Fibroblast of skin of left biceps (primary cell): ENCODE measurements around the gene DEPDC7.
"Not testable (repeated sequence)": the region's sequence is repeated elsewhere in the genome, so short reads cannot be mapped to it uniquely, and the experiment has no call there.

Source experiments
- DNase-seq, 2 experiments: peaks; one replicate each; pipeline ENCODE4 v3.0.0-alpha.2; 2013; ENCODE audit warnings: low read depth in 2 of 2

The DEPDC7 gene

DNA sequence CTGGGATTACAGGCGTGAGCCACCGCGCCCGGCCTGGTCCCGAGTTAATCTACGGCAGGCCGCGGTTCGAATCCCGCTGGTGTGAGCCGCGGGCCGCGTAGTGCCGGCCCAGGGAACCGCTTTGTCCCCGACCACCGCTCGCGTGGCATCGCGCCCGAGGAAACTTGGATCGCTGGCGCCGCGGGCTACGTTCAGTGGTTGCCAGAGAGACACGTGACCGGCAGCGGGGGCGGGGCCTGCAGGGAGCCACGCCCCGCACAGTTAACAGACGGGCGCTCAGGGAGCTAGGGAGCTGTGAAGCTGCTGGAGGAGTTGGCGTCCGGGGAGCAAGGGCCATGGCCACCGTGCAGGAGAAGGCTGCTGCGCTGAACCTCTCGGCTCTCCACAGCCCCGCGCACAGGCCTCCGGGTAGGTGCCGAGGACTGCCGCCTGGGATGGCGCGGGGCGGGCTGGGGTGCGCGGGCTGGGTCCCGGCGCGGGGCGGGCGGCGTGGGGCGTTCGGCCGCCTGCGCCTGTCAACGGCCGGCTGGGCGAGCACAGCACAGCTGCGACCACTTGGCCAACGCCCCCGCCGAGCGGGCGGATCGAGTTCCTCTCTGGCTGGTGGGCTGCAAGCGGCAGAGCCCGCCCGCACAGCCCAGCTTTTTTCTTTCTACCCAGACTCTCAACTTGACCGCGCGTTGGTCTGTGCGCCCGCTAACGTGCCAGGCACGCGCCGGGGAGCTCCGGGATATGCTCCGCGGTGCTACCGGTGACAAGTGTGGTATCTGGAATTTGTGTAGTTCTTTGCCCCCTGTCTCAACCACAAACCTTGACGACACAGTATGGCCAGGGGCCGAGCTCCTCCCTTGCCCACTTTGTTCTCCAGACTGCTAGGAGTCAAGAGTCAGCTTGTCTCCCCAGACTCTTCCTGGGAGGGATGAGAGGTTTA is at the start of gene DEPDC7:
Gene DEPDC7 (plus strand): TSS at position 258 of the 931 bp plus-strand sequence. CDS start 78 bp downstream, at position 336.
- DNase-seq: peak; percentile 67 to 70

DNA sequence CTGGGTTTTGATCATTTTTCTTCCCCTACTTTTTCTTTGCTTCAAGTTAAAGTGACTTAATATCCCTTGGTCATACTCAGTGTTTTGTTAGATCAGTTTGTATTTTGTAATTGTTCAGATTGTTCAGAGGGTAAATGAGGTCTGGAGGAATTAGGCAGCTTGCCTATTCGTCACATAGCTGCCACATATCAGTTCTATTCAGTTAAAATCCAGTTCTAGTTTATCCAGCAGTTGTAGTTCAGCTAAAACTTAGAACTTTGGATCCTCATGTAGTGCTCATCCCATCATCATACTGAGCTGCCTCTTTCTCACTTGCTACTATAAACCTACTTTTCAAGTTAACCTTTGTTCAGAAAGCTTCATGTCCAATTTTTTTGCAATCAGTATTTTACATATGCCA is 47.1 kb upstream of the DEPDC7 start:
- DNase-seq: no peak

DNA sequence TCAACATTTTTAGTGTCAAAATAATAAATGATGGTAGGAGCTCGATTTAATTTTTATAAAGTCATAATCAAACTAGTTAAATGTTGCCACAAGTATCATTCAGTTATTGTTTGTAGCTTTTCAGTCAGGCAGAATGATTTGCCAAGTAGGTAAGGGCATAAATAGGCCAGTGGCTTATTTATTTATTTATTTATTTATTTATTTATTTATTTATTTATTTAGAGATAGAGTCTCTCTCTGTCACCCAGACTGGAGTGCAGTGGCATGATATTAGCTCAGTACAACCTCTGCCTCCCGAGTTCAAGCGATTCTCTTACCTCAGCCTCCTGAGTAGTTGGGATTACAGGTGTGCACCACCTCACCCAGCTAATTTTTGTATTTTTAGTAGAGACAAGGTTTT is 43.4 kb upstream of the DEPDC7 start:
- not testable (repeated sequence) for DNase-seq

DNA sequence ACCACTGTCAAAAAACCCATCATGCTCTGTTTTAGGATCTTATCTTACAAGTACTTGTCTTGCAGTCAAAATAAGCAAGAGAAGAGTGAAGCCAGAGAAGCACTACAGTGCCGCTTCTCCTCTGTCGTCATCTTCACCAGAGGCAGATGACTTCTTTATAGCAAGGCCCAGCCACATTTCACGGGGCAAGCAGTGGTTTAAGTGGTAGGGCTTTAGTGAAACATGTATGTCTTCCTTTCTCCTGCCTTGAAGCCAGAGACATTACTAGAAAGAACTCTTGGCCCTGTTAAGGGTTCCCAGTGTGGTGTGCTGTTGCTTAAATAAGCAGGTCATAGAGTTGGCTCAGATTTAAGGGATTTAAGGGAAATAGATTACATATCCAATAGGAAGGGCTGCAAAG is 42.9 kb upstream of the DEPDC7 start:
- no peak for DNase-seq

DNA sequence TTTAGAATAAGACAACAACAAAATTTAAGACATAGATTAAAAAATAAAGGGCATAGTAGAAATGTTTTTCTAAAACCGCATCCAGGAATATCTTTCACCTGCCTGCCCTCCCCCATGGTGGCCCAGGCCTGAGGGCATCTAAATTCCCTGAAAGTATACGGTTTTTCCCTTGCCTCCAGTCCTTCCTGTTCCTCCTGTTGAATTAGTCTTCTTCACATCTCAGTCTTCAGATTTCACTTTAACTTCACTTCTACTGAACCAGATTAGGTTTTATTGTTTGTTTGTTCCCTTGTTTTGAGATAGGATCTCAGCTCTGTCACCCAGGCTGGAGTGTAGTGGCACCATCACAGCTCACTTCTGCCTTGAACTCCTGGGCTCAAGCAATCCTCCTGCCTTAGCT is 33.1 kb upstream of the DEPDC7 start:
- no peak for DNase-seq

DNA sequence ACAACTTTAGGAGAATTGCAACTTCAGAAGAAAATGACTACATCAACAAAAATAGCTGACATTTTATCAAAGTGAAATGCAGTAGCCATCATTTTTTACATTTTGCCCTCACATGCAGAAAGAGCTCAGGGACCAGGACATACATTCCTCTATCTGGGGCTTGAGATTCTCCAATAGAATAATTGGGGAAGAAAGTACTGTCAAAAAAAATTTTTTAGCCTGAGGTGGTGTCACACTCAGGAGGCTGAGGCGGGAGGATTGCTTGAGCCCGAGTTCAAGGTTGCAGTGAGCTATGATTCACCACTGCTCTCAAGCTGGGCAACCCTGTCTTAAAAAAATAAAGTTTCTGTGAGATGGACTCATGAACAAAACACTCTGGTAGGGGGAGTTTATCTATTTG is 32.2 kb upstream of the DEPDC7 start:
- no peak for DNase-seq

DNA sequence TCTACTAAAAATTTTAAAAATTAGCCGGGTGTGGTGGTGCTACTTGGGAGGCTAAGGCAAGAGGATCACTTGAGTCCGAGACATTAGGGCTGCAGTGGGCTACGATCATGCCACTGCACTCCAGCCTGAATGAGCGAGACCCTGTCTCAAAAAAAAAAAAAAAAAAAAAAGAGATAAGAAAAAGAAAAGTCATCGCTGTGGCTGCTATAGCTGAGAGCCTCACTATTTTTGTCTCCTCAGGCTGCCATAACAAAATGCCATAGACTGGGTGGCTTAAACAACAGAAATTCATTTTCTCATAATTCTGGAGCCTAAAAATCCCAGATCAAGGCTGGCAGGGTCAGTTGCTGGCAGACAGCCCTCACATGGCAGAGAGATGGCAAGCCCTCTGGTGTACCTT is 30.1 kb upstream of the DEPDC7 start:
- no peak for DNase-seq

DNA sequence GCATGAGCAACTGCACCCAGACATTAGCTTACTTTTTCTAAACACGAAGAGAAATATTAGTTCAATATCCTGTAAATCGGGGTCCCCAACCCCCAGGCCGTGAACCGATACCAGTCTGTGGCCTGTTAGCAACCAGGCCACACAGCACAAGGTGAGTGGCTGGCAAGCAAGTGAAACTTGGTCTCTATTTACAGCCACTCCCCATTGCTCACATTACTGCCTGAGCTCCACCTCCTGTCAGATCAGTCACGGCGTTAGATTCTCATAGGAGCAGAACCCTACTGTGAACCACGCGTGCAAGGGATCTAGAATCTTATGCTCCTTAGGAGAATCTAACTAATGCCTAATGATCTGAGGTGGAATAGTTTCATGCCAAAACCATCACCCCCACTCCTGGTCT is 27.8 kb upstream of the DEPDC7 start:
- DNase-seq: no peak

DNA sequence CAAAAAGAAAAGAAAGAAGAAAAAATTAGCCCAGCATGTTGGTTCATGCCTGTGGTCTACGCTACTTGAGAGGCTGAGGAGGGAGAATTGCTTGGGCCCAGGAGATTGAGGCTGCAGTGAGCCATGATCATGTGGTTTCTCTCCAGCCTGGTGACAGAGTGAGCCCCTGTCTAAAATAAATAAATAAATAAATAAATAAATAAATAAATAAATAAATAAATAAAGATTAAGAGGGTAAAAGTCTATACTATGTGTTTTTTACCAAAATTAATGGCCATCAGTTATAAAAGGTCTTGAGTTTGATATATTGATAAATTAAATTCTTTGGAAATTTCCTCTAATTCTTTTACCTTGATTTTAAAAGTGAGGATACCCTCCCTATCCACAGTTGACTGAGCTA is 25.2 kb upstream of the DEPDC7 start:
- DNase-seq: no peak

DNA sequence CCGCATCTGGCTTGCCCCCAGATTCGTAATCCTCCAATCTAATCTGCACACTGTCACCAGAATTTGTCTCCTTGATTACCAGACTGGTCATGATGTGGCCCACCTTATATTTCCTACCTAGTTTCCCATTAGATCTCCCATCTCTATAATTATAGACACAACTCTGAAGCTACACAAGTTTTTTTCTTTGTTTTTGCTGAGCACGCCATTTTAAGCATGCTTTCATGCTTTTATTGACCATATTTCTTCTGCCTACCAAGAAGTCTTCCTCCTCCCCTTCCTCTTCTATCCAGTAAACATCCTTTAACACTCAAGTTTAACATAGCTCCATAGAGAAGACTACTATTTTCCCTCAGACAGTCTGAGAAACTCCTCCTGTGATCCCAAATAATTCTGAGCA is 24.3 kb upstream of the DEPDC7 start:
- no peak for DNase-seq

DNA sequence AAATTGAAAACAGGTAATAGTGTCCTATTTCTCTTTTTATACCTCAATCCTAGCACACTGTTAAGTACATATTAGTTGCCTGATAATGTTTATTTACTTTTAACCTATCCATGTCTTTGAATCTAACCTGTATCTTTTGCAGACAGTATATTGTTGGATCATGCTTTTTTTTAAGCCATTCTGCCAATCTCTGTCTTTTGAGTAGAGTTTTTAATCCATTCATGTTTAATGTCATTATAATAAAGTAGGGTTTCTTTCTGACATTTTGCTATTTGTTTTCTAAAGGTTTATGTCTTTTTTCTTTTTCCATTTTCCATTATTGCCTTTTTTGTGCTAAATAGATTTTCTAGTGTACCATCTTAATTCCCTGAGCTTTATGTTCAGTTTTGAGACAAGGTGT is 23.8 kb upstream of the DEPDC7 start:
- DNase-seq: no peak

DNA sequence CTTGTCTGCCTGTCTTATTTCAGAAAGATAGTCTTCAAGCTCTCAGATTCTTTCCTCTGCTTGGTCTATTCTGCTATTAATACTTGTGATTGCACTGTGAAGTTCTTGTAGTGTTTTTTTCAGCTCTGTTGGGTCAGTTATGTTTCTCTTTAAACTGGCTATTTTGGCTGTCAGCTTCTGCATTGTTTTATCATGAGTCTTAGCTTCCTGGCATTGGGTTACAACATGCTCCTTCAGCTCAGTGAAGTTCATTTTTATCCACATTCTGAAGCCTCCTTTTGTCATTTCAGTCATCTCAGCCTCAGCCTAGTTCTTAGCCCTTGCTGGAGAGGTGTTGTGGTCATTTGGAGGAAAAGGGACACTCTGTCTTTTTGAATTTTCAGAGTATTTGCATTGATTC is 15.5 kb upstream of the DEPDC7 start:
- peak; percentile 60 to 61 for DNase-seq

DNA sequence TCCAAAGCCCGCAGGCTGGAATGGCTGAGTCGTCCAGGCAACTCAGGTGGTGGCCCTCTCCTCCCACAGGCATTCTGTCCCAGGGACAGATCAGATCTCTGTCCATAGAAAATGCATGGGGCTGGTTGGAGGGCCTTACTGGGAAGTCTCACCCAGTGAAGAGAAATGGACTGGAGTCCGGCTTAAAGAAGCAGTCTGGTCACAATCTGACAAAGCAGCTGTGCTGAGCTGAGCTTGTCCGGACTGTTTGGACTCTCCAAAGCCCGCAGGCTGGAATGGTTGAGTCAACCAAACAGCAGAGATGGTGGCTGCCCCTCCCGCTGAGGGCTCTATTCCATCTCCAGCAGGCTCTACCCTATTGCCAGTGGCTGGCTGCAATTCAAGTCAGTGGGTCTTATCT is 14.4 kb upstream of the DEPDC7 start:
- DNase-seq: no peak

DNA sequence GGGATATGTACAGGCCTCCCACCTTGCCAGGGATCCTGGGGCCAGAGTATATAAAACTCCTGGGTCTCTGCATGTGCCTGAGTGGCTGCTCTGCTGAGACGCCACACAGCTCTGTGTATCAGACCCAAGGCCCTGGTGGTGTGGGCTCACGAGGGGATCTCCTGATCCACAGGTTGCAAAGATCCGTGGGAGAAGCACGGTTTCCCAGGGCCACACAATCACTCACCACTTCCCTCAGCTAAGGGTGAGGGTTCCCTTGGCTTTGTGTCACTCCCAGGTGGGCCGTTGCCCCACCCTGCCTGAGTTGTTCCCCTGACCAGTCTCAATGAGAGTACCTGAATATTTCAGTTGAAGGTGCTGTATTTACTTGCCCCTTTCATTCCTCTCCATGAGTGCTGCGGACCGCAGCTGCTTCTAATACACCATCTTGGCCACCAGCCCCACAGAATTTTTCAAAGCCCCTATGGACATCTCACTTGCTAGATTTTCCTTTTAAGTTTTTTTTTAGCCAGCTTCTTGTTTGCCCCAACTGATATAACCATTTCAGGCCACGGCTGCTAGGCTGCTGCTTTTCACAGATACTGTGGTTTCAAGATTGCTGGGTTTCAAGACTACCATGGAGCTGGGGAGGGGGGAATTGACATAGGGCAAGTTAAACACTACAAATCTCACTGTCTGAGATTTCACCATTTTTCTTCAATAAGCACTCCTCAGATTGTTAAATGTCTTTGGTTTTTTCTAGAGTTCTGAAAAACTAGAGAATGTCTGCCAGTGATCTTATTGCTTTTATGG is 13.7 kb upstream of the DEPDC7 start:
- no peak for DNase-seq

DNA sequence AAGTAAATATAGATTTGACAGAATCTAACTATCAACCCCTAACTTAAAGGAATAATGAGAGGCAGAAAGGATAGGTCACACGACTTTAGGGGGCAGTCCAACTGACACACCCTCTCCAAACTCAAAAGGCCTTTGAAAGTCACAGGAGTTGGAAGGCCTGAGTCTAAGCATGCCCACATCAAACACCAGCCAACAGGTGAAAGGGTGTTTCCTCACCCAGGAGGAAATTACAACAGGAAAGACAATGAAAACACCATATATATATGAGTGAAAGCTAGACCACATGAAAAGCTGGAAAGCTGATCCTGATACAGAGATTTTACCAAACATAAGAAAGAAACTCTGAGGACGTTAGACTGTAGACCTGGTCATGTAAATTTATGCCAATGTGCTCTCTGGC is 10.5 kb upstream of the DEPDC7 start:
- DNase-seq: no peak

DNA sequence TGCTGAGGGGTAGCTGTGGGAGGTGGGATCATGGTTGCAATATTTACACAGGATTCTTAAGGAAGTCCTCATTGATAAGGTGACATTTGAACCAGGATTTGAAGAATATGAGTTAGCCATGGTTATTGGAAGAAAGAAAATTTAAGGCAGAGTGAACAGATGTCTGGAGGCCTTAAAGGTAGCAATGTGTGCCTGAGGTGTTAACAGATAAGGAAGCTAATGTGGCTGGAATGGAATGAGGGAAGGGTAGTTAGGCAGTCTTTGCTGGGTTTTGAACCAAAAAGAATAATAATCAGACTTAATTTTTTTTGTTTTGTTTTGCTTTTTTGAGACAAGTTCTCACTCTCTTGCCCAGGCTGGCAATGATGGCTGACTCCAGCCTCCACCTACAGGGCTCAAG is 9.7 kb upstream of the DEPDC7 start:
- DNase-seq: no peak

DNA sequence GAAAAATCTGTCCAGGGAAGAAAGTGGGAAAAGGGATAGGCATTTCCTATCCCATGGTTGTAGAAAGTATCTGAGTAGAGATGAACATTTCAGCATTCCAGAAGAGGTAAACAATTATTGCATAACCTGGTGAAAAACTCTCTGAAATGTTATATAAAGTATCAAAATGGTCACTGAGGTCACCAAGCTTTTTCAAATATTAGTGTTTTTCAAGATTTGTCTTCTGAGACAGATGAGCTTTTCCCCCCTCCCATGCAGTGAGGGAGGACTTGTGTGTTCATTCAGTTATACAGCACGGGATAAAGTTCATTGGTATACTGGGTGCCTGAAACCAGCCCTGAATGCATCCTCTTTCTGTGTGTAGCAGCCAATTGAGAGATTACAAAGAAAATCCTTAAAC is 1.9 kb upstream of the DEPDC7 start:
- no peak for DNase-seq

DNA sequence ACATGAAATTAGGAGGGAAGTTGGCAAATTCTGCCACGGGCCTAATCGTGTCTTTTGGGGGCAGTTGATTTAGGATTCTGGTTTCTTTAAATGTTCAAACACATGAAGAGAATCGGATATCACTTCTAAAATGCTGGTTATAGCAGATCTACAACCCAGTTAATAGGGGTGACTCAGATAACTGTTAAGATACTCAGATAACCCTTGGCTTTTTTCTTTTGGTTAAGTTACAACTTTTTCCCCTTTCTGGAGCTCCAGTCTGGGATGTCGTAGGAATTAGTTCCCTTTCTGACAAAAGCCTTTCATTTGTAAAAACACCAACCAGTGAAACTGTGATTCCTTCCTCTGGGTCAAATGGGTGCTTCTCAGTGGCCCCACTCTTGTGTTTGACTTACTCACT is 976 bp downstream of the DEPDC7 start:
- no peak for DNase-seq

DNA sequence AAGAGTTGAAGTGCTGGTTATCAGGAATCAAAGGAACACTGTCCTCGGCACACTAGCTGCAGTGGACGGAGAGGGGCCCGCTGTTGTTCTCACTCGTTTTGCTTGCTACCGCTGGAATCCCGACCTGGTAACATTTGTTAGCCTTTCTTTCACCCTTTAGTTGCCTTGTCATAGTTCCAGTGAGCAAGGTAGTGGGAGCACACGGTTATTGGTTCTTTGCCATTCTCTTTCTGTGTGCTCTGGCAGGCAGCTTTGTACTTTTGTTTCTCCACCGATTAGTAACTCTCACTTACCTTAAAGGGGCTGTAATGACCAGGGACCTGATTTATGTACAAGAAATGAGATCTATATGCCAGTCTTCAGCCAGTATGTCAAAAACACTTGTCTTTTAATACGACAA is 1.8 kb downstream of the DEPDC7 start:
- DNase-seq: no peak

DNA sequence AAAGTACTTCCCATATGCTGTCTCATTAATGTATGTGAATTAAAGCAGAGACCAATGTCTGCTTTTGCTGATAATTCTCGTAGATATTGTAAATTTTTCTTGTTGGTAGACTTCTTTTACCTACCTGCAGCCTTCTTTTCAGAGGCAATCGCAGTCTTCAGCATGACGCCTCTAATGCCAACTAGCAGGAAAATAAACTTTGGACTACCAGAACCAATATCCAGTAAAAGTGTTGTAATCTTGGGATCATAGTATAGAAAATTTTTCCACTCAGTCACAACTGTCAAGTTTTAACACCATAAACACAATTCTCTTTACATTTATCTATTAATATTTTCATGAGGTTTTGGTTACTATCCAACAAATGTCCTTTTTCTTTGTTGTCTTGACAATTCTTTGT is 2.3 kb downstream of the DEPDC7 start:
- no peak for DNase-seq

DNA sequence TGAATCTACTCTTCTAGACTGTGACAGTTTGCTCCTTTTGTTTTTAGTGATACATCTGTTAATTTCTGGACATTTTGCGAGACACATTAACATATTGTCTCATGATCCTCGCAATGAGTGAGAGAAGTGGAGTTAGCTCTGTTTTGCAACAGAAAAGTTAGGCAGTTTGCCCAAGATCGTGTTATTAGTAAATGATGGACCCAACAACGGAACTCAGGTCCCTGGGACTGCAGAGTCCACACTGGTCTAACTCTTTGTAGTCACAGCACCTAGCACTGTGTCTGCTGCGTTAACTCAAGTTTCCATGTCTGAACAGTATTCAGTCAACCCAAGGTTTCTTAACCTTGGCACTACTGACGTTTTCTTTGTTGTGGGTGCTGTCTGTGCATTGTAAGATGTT is 3.2 kb downstream of the DEPDC7 start:
- DNase-seq: no peak

DNA sequence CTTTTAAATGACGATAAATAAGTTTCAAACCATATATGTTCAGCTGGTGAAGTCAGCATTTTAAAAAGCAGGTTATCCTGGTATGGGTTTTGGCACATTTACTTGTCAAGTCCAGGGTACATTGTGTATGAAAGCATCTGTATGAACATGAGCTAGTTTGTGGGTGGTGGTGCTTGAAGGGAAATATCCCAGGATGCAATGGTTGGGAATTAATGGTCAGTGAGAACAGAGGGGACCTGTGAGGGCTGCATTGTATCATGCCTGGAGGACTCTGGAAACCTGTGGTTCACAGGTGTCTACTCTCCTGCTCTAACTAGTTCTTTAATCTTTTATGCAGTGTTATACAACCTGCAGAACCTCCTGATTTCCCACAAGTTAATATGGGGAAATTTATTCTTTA is 5.8 kb downstream of the DEPDC7 start:
- no peak for DNase-seq

DNA sequence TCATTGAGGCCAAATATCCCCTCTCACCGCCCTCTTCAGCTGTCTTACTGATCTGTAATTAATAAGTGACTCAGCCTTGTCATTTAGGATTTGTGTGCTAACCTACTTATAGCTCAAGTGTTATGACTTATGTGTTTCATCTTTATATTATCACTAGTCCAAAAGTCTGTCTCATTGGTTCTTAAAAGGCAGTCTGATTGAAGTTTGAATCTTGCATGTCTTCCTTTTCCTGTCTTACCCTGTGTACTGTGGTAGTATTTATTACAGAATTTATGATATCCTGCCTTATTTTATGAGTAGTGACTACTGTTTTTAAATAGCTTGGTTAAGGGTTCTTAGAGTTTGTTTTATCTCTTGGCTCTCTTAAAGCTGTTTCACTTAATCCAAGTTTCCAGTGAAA is 6.3 kb downstream of the DEPDC7 start:
- no peak for DNase-seq
